GM23338 (cell line): ENCODE data around the gene DCUN1D2.

Experiments
- CREB1 ChIP-seq: fragments of 250-450 bp; sonication (Bioruptor Pico); IDR thresholded peaks from 2 replicates; pipeline ENCODE4 v1.5.0; 2020; ENCODE audit warnings: low read depth, mild to moderate bottlenecking, moderate library complexity
- CTCF ChIP-seq, 2 experiments: fragments of 200-600 bp in 1 of 2; sonication (generic) in 1 of 2; conservative IDR thresholded peaks; 2 replicates each; pipeline versions ENCODE4 v1.5.1 to v1.6.1; 2016 to 2017; ENCODE audit warnings: antibody characterized with exemption in 2 of 2, low read depth in 2 of 2, mild to moderate bottlenecking in 2 of 2, moderate library complexity in 1 of 2
- ETS1 ChIP-seq: IDR thresholded peaks from 2 replicates; pipeline ENCODE4 v1.6.1; 2016; ENCODE audit warnings: antibody characterized with exemption
- EZH2 ChIP-seq: fragments of 200-600 bp; sonication (generic); IDR thresholded peaks from one replicate; pipeline ENCODE4 v1.8.0; 2017; ENCODE audit warnings: antibody characterized with exemption, mild to moderate bottlenecking, low read depth; ENCODE audit not compliant: unreplicated experiment
- NANOG ChIP-seq: IDR thresholded peaks from 2 replicates; pipeline ENCODE4 v1.6.1; 2016; ENCODE audit warnings: antibody characterized with exemption, borderline replicate concordance
- POLR2AphosphoS5 ChIP-seq: IDR thresholded peaks from 2 replicates; pipeline ENCODE4 v1.6.1; 2016; ENCODE audit warnings: antibody characterized with exemption, low read depth
- REST ChIP-seq: IDR thresholded peaks from one replicate; pipeline ENCODE4 v1.6.1; 2018; ENCODE audit warnings: antibody characterized with exemption; ENCODE audit not compliant: unreplicated experiment
- ZNF331 ChIP-seq: fragments of 250-450 bp; sonication (Bioruptor Pico); IDR thresholded peaks from 2 replicates; pipeline ENCODE4 v1.5.0; 2020; ENCODE audit warnings: low read depth, mild to moderate bottlenecking, moderate library complexity
- ZNF462 ChIP-seq: fragments of 250-450 bp; sonication (Bioruptor Pico); IDR thresholded peaks from 2 replicates; pipeline ENCODE4 v1.5.0; 2020; ENCODE audit warnings: mild to moderate bottlenecking, moderate library complexity

GRCh38 chr13:113513761-113514160 lies 23.2 kb upstream of the DCUN1D2 start:
- TF ChIP-seq EZH2 (no peak), CTCF (conservative IDR thresholded peaks at IDR 0.05; ENCODE audit: low read depth in 2 of 2) (no peak), REST (no peak), NANOG (no peak), ETS1 (no peak), POLR2AphosphoS5 (no peak), ZNF331 (no peak), ZNF462 (CRISPR knock-in tag) (no peak), CREB1 (CRISPR knock-in tag) (no peak)
